ENCODE measurements around the gene CBFA2T3. TPM values are rescaled to one million over a fixed set of nuclear protein-coding genes. Genes with fewer than 3 reads are reported as not detected.

Gene CBFA2T3
- total RNA-seq, 2 donors from 2014 or later: 10.1 to 10.5 TPM

DNA sequence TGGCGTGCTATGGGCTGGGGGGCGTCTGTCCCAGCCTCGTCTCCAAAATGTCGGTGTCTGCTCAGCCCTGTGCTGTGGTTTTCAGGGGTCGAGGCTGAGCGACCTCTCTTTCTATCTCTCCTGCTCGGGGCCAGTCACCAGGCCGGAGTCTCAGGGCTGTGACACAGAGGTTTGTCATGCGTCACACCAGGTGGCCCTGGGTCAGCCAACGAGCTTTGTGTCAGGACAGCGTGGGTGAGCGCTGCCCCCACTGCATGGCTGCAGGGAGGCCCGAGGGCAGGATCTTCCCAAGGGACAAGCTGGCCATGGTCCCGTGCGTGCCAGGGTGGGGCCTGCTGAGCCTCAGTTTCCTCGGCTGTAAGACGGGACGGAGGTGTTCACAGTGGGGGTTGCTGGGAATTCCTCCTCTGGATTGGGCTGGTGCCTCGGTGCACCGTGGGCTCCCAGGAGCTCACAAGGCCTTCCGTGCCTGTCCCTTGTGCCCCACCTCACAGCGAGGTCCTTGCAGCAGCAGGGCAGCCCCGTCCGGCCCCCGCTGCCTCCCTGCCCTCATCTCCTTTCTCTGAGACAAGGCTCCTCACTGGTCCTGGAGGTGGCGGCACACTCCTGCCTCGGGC is 50.5 kb downstream of the CBFA2T3 start:
- intact Hi-C loops (cut with DNase I): no loop called here
- Histone ChIP-seq H3K27ac (no peak overlapping the region), H3K27me3 (no peaks in the 10 kb centered on the region), H3K9ac (ENCODE audit: low read depth in 2 of 2, low read length in 2 of 2) (no peak overlapping the region), H3K4me3 (no peak overlapping the region), H3K36me3 (no peaks in the 10 kb centered on the region), H3K9me3 (no peaks in the 10 kb centered on the region), H3K4me1 (peaks cover 13% of the 10 kb centered on the region)
- no peak for DNase-seq
- TF ChIP-seq, protein P1, sequence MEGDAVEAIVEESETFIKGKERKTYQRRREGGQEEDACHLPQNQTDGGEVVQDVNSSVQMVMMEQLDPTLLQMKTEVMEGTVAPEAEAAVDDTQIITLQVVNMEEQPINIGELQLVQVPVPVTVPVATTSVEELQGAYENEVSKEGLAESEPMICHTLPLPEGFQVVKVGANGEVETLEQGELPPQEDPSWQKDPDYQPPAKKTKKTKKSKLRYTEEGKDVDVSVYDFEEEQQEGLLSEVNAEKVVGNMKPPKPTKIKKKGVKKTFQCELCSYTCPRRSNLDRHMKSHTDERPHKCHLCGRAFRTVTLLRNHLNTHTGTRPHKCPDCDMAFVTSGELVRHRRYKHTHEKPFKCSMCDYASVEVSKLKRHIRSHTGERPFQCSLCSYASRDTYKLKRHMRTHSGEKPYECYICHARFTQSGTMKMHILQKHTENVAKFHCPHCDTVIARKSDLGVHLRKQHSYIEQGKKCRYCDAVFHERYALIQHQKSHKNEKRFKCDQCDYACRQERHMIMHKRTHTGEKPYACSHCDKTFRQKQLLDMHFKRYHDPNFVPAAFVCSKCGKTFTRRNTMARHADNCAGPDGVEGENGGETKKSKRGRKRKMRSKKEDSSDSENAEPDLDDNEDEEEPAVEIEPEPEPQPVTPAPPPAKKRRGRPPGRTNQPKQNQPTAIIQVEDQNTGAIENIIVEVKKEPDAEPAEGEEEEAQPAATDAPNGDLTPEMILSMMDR (IDR thresholded peaks at IDR 0.05): no peak

DNA sequence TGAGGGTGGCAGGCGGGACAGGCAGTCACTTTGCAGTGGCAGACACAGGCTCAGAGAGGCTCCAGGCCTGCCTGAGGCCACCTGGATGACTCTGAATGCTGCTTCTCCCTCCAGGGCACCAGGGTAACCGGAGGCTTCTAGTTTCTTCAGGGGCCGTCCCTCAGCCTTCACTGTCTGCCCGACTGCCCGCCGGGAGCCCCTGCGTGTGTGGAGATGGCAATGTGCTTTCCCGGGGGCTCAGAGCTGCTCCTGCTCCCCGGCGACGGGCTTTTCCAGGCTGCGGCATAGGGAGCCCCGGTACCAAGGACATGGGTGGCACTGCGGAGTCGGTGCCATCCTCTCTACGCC is 51.5 kb downstream of the CBFA2T3 start:
- no peak overlapping the region for H3K4me3 ChIP-seq
- TF ChIP-seq, protein P1 (IDR thresholded peaks at IDR 0.05): no peak
- no peaks in the 10 kb centered on the region for H3K27me3 ChIP-seq
- no peaks in the 10 kb centered on the region for H3K36me3 ChIP-seq
- no peak for DNase-seq
- H3K4me1 ChIP-seq: peaks cover 22% of the 10 kb centered on the region
- no peaks in the 10 kb centered on the region for H3K9me3 ChIP-seq
- H3K27ac ChIP-seq: no peak overlapping the region
- intact Hi-C loops (cut with DNase I): no loop called here
- no peak overlapping the region for H3K9ac ChIP-seq (ENCODE audit: low read depth in 2 of 2, low read length in 2 of 2)

DNA sequence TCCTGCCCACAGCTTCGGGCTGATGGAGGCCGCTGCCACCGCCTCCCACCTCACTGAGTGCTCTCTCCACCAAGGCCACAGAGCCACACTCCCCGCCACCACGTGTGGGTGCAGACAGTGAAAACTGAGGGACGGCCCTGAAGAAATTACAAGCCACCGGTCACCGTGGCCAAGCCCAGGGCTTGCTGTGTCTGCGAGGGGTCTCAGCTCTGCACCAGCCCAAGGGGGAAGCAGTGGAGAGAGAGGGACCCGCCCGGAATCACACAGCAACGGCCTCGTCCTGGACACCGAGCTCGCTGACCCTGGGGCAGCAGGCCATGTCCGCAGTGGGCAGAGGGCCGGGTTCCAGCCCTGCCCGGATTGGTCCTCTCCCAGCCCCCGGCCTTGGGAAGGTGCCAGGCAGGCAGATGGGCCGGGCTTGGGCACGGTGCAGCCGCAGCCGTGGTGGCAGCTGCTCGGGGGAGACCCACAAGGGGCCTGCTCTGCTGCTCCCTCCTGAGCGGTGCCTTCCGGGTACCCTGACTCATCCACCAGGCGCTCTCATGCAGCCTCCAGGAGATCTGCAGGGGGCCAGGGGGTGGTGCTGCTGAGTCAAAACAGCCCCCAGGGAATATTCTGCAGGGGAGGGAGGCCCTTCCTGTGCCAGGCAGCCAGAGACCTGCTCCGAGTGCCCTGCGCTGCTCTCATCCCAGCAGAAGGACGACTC is 52.0 kb downstream of the CBFA2T3 start:
- TF ChIP-seq, protein P1 (IDR thresholded peaks at IDR 0.05): no peak
- H3K9me3 ChIP-seq: no peaks in the 10 kb centered on the region
- intact Hi-C loops (cut with DNase I): no loop called here
- H3K36me3 ChIP-seq: no peaks in the 10 kb centered on the region
- no peak overlapping the region for H3K27ac ChIP-seq
- no peak overlapping the region for H3K9ac ChIP-seq (ENCODE audit: low read depth in 2 of 2, low read length in 2 of 2)
- H3K27me3 ChIP-seq: no peaks in the 10 kb centered on the region
- H3K4me1 ChIP-seq: peaks cover 23% of the 10 kb centered on the region
- no peak overlapping the region for H3K4me3 ChIP-seq
- no peak for DNase-seq

DNA sequence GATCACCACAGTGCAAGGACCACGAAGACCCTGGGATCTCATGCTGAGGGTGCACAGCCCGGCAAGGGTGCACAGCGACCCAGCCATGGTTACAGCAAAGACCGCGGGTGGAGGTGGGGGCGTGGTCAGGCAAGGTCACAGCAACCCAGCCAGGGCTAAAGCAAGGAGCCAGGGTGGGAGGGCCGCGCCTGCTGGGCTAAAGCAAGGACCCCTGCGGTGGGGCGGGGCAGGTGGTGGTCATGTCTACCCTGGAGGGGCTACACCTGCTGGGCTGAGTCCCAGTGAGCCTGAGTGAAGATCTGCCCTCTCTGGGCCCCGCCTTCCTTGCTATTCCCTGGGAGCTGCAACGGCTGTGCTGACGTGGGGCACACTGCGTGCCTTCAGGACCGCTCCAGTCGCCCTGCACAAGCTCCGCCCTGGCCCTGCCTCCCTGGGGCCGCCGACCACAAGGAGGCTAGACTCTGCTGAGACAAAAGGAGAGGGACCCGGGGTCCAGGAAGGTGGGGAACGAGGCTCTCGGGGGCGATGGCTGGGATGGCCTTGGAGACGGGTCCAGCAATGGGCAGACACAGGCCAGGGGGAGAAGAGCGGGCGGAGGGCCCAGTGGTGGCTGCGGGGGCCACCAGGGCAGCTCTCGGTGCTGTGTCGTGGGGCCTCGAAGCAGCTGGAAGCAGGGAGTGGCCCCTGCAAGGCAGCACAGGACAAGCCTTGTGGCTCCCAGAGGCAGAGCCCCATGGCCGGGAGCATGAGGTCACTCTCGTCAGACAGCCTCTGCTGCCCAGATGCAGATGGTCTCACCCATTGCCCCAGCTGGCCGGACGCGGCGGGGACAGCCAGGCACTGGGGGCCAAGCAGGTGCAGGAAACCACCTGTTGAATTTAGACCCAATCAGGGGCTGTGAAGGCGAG is 52.8 kb downstream of the CBFA2T3 start:
- H3K9ac ChIP-seq (ENCODE audit: low read depth in 2 of 2, low read length in 2 of 2): no peak overlapping the region
- DNase-seq: no peak
- H3K9me3 ChIP-seq: no peaks in the 10 kb centered on the region
- peaks cover 23% of the 10 kb centered on the region for H3K4me1 ChIP-seq
- intact Hi-C loops (cut with DNase I): no loop called here
- no peak overlapping the region for H3K4me3 ChIP-seq
- TF ChIP-seq, protein P1 (IDR thresholded peaks at IDR 0.05): no peak
- H3K27ac ChIP-seq: no peak overlapping the region
- H3K36me3 ChIP-seq: no peaks in the 10 kb centered on the region
- no peaks in the 10 kb centered on the region for H3K27me3 ChIP-seq

DNA sequence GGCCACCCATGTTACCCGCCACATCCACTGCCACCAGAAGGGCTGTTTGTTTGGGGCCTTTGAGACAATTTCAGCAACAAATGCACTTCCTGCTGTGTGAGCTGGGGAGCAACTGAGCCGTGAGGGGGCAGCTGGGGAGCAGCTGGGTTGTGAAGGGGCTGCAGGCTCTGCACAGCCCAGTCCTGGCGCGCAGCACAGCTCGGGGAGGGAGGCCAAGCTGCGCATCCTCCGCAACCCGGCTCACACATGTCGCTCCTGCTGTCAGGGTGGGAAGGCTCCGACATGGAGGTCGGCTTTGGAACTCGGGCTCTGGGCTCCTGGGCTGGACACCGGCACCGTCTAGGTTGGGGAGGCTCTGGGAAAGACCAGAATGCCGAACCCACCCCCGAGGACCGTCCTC is 53.6 kb downstream of the CBFA2T3 start:
- no peaks in the 10 kb centered on the region for H3K36me3 ChIP-seq
- intact Hi-C loops (cut with DNase I): no loop called here
- H3K27me3 ChIP-seq: no peaks in the 10 kb centered on the region
- TF ChIP-seq, protein P1 (IDR thresholded peaks at IDR 0.05): no peak
- H3K4me3 ChIP-seq: no peak overlapping the region
- no peak overlapping the region for H3K27ac ChIP-seq
- no peaks in the 10 kb centered on the region for H3K9me3 ChIP-seq
- no peak for DNase-seq
- H3K4me1 ChIP-seq: peaks cover 23% of the 10 kb centered on the region
- no peak overlapping the region for H3K9ac ChIP-seq (ENCODE audit: low read depth in 2 of 2, low read length in 2 of 2)

Data from colonic mucosa (tissue), 4 donors.